Ramos (cell line): ENCODE data around the gene CERS6.

Experiments
- in situ Hi-C: fragments of 300-500 bp; cut with MboI; formaldehyde crosslinking; loops from one replicate; pipeline ENCODE4 v1.14.3; 2022; ENCODE audit warnings: low sequenced_read_pairs; ENCODE audit not compliant: unreplicated experiment

CERS6 gene

DNA sequence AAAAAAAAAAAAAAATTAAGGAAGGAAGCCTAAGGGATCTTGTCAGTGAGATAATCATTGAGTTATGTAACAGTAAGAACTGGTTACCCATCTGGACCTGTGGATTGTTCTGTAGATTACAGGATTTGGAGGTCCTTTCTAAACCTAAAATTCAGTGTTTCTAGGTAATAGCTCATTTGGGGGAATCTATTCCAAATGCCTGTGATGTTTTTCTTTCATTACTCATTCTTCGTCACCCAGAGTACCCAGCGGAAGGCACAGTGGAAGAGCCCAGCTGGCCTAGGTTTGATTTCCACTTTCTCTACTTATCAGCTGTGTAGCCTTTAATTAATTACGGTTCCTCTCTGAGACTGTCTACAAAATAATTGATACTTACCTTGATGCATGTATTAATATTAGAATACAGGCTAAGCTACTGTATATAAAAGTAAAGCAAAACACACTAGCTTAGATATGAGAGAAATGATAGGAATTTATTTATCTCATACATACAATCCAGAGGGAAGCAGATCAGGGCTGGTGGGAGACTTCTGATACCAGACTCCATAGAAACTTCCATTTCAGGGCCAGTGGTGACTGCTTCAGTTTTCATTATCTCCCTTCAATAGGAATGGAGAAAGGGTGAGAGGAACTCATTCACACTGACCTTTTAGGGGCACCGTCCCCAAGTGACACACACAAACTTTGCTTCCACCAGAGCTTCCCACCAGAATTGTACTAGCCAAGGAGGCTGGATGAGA, 230.6 kb downstream of the CERS6 start:
- in situ Hi-C loops = no loop called here

DNA sequence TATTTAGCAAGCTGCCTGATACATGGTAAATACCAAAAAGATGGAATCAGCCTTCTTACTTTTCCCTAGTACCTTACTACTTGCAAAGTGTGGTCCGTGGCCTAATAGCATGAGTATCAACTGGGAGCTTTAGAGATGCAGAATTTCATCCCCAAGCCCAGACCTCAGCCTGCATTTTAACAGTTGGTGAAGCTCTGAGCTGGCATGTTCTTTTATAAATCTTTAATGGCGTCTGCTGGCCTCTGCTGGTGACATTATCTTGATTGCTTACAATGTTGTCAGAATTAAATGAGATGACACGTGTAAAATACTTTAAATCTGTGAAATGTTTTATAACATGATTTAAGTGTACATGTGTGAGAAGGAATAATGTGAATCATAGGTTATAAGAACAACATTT, 231.2 kb downstream of the CERS6 start:
- in situ Hi-C loops = no loop called here

DNA sequence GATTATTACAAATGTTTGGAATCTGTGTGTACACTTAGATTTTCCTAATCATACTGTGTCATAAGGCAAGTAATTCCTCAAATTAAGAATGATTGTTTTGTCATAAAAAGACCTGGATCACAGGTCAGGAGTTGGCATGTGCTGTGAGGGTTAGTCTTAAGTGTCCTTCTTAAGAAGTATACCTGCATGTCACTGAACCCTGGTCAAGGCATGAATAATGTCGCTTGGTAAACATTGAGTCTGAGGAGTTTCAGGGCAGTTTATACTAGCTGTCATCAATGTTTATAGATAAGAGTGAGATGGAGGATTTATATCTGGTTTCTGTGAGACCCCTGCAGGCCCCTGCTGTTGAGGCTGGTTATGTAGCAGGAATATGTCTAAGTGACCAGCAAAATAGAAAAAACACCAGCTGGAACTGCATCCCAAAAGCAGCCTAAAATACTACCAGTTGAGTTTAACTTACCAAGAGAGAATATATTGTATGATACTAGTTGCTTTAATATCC, 234.4 kb downstream of the CERS6 start:
- in situ Hi-C loops = no loop called here

- in situ Hi-C loops = no loop called here
These were observed 235.1 kb downstream of the CERS6 start for GRCh38 chr2:168691221-168691620.

DNA sequence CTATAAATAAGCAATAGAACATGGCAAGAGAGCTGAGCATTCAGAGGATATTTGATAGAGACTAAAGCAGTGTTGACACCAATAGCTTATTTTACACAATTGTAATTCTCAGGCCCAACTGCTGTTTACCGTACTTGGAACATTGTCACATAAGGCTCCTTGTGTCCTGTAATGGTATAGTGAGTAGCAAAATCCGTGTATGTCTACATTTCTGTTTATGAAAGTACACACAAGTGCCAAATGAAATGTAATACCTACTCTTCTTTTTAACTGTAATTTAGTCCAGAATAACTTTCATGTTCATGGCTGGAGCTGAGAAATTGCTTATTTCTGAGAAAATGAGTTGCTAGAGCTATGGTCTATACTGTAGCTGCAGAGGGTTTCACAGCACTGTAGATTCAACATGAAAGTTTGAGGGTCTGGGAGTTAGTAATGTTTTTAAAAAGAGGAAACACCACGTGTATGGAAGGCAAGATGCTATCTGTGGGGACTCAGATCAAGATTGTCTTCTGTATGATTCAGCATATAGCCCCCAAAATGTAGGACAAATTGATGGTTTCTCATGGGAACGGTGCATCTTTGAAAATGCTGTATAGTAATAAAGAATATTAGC, 236.2 kb downstream of the CERS6 start:
- in situ Hi-C loops = no loop called here

DNA sequence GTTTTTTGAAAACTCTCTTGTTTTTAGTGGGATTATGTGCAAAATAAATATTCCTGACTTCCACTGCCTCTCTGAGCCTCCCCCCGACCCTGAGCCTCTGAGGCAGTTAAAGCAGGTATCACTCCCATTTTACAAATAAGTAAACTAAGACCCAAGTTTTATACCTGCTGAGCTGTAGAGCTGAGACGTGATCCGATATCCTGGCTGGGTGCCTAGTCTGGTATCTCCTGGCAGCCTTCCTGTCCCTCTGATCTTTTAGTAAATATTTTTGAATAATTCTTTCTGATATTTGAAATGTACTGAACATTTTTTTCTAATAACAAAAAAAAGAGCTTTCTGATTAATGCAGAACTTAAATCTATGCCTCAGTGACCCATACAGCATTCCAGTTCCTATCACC, 238.1 kb downstream of the CERS6 start:
- in situ Hi-C loops = no loop called here

- in situ Hi-C loops = no loop called here
These were observed 238.8 kb downstream of the CERS6 start for GRCh38 chr2:168694866-168695265.

DNA sequence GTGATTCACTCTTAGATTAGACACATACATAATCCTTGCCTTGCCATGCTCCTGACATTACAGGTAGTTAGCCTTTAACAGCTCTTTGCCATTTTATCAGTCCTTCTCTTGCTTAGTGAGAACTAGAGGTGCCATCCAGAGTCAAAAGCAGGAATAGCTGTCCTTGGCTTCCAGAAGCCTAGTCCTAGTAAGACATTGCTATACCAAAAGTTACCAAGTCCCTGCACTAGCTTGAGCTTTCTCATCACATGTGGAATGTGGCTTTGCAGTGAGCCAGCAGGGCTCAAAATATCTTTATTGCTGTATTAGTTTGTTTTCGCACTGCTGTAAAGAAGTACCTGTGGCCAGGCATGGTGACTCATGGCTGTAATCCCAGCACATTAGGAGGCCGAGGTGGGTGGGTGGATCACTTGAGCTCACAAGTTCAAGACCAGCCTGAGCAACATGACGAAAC, 241.6 kb downstream of the CERS6 start:
- in situ Hi-C loops = no loop called here

DNA sequence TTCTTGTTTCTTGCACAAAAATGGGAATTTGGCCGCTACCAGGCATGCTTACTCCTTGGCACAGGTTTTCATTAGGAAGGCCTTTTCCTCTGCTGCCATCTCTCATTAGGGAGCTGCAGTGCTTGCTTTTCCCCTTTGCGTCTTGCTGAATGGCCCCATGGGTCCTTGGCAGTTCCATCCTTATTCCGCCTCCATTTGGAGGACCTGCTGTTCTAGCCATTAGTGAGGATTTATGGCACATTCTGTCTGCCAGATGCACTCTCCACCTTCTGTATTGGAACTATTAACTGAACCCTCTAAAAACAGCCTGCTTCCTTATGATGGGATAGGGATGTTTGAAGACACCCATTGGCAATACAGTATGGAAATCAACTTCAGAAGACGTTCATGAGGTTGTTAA, 242.9 kb downstream of the CERS6 start:
- in situ Hi-C loops = no loop called here

DNA sequence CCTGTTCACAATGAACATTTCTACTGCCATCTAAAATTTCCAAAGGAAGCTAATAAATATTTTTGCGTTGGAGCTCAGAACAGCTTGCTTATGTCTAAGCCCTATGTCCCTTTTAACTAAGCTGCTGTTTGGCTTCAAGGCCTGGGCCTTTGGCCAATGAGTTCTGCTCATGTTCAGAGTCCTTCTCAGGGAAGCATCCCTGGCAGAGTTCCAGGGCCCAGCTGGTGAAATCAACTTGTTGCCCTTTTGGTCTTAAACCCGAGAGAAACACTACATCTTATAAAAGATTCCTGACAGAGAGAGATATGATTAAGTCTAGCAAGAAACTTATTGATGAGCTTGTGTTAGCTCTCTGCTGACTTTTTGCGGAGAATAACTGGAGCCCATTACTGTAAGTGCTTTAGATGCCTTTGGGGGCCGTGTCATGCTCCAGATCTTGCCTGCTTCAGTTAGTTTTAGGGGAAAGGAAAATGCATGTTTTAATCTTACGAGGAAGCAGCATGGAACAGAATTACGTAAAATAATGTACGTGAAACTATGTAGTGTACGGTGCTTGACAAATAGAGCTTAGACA, 243.9 kb downstream of the CERS6 start:
- in situ Hi-C loops = no loop called here

DNA sequence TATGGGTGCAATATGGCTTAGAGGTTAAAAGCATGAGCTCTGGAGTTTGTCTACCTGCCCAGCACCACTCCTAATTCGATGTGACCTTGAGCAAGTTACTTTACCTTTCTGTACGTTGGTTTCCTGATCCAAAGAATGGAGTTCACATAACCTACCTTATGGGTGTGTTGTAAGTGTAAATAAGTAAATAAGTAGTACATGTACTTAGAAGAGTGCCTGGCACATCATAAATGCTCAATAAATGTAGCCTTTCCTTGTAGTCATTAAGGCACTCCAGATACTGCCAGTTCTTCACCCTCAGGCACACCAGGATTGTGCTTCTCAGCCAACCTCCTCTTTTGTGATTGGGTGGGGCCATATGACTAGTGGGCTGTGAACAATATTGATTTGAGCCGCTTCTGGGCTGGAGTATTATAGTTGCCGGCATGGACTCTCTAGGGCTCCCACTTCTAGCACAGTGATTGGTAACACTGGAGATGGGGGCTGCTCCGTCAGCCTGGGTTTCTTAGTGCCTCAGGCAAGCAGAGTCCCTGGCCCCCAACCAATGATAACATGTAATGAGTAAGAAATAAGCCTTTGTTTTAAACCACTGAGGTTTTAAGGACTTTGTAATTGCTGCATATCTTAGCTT, 244.7 kb downstream of the CERS6 start:
- in situ Hi-C loops = no loop called here

DNA sequence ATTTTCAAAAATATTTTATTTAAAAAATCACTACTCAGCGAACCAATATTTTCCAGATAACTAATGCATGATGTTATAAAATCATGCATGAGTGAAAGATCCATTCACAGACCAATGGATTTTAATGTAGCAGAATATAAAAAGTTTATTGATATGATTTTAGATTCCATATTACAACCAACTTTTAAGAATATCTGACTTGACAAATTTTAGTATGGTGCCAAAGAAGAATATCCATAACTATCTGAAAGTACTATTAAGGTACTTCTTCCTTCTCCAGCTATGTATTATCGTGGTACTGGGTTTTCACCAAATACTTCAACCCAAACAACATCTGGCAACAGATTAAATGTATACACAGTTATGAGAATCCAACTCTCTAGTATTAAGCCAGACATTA, 246.5 kb downstream of the CERS6 start:
- in situ Hi-C loops = no loop called here

DNA sequence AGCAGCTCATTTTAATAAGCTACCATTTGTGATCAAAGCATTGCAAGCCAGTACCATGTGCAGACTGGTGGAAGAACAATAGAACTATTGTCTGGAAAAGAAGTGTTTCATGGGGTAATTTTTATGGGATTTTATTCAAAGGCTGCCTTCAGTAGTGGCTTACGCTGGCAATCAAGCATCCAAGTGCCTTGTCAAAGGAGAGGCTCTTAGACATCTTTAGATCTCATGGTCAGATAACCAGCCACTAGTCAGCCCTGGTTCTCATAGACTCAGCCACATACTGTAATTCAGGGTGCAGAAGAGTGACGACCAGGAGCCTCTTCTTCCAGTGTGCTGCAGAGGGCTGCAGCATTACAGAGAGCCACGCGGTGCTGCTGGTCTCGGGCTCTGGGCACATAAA, 247.9 kb downstream of the CERS6 start:
- in situ Hi-C loops = no loop called here

DNA sequence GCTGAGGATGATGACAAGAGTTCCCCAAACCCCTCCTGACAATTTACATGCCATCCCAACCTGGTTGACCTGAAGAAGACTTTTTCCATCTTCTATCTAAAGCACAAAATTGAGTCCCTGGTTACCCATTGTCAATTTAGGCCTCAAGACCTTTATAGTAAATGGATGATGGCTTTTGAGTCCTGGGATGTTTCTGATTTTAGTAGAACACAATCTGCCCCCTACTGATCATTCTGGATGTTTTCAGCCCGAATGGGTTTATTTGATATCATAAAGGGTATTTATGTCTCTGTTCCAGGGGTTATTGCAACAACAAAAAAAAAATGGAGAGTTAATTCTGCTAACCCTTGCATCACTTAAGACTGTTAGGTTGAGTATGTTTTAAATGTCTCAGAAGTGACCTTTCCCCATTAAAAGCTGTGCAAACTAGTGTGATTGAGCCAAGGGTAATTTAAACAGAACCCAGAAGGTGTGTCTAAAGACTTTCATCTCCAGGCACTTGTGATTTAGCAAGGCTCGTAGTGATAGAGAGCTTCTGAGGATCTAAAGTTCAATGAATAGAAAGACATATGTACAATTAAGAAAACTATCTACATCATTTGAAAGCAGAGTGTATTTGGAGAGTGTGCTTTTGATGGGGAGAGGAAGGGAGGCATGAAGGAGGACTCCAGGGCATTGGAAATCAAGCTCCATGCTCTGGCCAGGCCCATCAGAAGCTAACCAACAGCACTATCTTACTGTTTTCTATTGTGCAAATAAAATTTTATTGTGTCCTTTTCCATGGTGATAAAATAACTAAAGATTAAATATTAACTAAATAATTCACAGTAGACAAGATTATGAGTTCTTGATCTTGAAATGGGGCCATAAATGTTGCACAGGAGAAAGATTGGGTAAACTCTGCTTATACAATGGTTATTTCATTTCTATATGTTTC, 249.7 kb downstream of the CERS6 start:
- in situ Hi-C loops = no loop called here

GRCh38 chr2:168706806-168707205, 250.7 kb downstream of the CERS6 start:
- in situ Hi-C loops = no loop called here

DNA sequence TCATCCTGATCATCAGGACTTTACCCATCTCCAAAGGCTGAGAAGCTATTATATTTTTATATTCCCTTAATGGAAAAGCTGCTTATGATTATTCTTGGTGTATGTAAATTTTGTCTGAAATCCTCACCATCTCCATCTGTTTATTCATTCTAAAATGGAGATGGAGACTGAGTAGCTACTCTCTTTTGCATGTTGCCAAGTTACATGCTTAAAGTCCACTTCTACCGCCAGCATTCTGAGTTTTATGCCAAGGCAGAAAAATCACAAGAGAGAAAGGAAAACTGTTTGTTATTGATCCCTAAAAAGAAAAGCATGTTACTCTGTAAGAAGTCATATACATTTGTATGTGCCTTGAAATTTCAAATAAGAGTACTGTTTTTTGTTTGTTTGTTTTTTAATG, 252.0 kb downstream of the CERS6 start:
- in situ Hi-C loops = no loop called here

- in situ Hi-C loops = no loop called here
These were observed 254.8 kb downstream of the CERS6 start for GRCh38 chr2:168710754-168711467.

GRCh38 chr2:168712053-168712452, 256.0 kb downstream of the CERS6 start:
- in situ Hi-C loops = no loop called here

GRCh38 chr2:168713325-168713724, 257.3 kb downstream of the CERS6 start:
- in situ Hi-C loops = no loop called here
